Ascending aorta (tissue), 2 donors: ENCODE data around the gene CSTF1. TPM values are rescaled to one million over a fixed set of nuclear protein-coding genes. Genes with fewer than 3 reads are reported as not detected.

Experiments used
- DNase-seq, 2 donors: peaks; one replicate each; pipeline ENCODE4 v3.0.0-alpha.2; 2019; ENCODE audit warnings: low spot score in 2 of 2
- H3K27ac ChIP-seq, 2 donors: fragments of 200-600 bp; sonication (generic); one replicate each; pipeline ENCODE4 v1.5.1; 2016 to 2017; ENCODE audit warnings: mild to moderate bottlenecking in 1 of 2
- H3K27me3 ChIP-seq: fragments of 200-600 bp; sonication (generic); one replicate; pipeline ENCODE4 v1.5.1; 2017
- H3K36me3 ChIP-seq, 2 donors: fragments of 200-600 bp; sonication (generic); one replicate each; pipeline ENCODE4 v1.5.1; 2016
- H3K4me1 ChIP-seq, 2 donors: fragments of 200-600 bp; sonication (generic); one replicate each; pipeline ENCODE4 v1.5.1; 2016 to 2017; ENCODE audit warnings: mild to moderate bottlenecking in 1 of 2
- H3K4me3 ChIP-seq, 2 donors: fragments of 200-600 bp; sonication (generic); one replicate each; pipeline ENCODE4 v1.5.1; 2016 to 2017; ENCODE audit warnings: mild to moderate bottlenecking in 1 of 2
- H3K9me3 ChIP-seq, 2 donors: fragments of 200-600 bp; sonication (generic); one replicate each; pipeline ENCODE4 v1.5.1; 2016
- CTCF ChIP-seq, 3 experiments: fragments of 200-600 bp in 2 of 3; fragments of 450-650 bp in 1 of 3; sonication (generic) in 2 of 3; IDR thresholded peaks; one replicate each; pipeline ENCODE4 v1.5.1; 2016 to 2019; ENCODE audit warnings: antibody characterized with exemption in 3 of 3, mild to moderate bottlenecking in 1 of 3, moderate library complexity in 1 of 3
- intact Hi-C: fragments of 100-400 bp; cut with DNase I; formaldehyde crosslinking; loops from one replicate; pipeline ENCODE4 v1.15.1; 2023
- total RNA-seq: library from RNA; depleted of rRNA; stranded (reverse); fragments of >200 nt; gene quantifications from one replicate; pipeline ENCODE4 v1.1.0, GENCODE V29; 2016

The CSTF1 gene
- total RNA-seq, 1 donor from 2014 or later: 13.7 TPM

- Histone ChIP-seq H3K9me3 (no peaks in the 10 kb centered on the region), H3K27ac (no peak overlapping the region), H3K36me3 (no peaks in the 10 kb centered on the region), H3K27me3 (no peaks in the 10 kb centered on the region), H3K4me3 (no peak overlapping the region), H3K4me1 (peaks cover 0 to 4% of the 10 kb centered on the region in 2 donors)
- intact Hi-C loops: no loop called here
- DNase-seq: no peak
- TF ChIP-seq CTCF (IDR thresholded peaks at IDR 0.05): no peak
These were observed 10.9 kb upstream of the CSTF1 start for GRCh38 chr20:56381501-56381900.

GRCh38 chr20:56382696-56383095 is 9.7 kb upstream of the CSTF1 start:
- Histone ChIP-seq H3K36me3 (no peaks in the 10 kb centered on the region), H3K4me3 (no peak overlapping the region), H3K4me1 (peaks cover 0 to 4% of the 10 kb centered on the region in 2 donors), H3K27me3 (no peaks in the 10 kb centered on the region), H3K9me3 (no peaks in the 10 kb centered on the region), H3K27ac (no peak overlapping the region)
- no peak for TF ChIP-seq CTCF (IDR thresholded peaks at IDR 0.05)
- no peak for DNase-seq
- intact Hi-C loops: no loop called here

GRCh38 chr20:56383334-56383733 is 9.1 kb upstream of the CSTF1 start:
- Histone ChIP-seq H3K27ac (no peak overlapping the region), H3K27me3 (no peaks in the 10 kb centered on the region), H3K36me3 (no peaks in the 10 kb centered on the region), H3K4me1 (peaks cover 0 to 4% of the 10 kb centered on the region in 2 donors), H3K4me3 (no peak overlapping the region), H3K9me3 (no peaks in the 10 kb centered on the region)
- no peak for TF ChIP-seq CTCF (IDR thresholded peaks at IDR 0.05)
- intact Hi-C loops: no loop called here
- DNase-seq: no peak

GRCh38 chr20:56385130-56385529 is 7.3 kb upstream of the CSTF1 start:
- Histone ChIP-seq H3K36me3 (no peaks in the 10 kb centered on the region), H3K27ac (no peak overlapping the region), H3K4me1 (peaks cover 0 to 4% of the 10 kb centered on the region in 2 donors), H3K9me3 (no peaks in the 10 kb centered on the region), H3K27me3 (no peaks in the 10 kb centered on the region), H3K4me3 (no peak overlapping the region)
- intact Hi-C loops: no loop called here
- no peak for DNase-seq
- no peak for TF ChIP-seq CTCF (IDR thresholded peaks at IDR 0.05)

GRCh38 chr20:56386219-56386618 is 6.2 kb upstream of the CSTF1 start:
- Histone ChIP-seq H3K4me3 (no peak overlapping the region), H3K27me3 (no peaks in the 10 kb centered on the region), H3K9me3 (no peaks in the 10 kb centered on the region), H3K27ac (no peak overlapping the region), H3K36me3 (no peaks in the 10 kb centered on the region), H3K4me1 (peaks cover 0 to 4% of the 10 kb centered on the region in 2 donors)
- TF ChIP-seq CTCF (IDR thresholded peaks at IDR 0.05): no peak
- no peak for DNase-seq
- intact Hi-C loops: no loop called here

GRCh38 chr20:56388882-56389281 is 3.6 kb upstream of the CSTF1 start:
- no peak overlapping the region for H3K4me3 ChIP-seq
- intact Hi-C loops: no loop called here
- no peaks in the 10 kb centered on the region for H3K9me3 ChIP-seq
- no peak for TF ChIP-seq CTCF (IDR thresholded peaks at IDR 0.05)
- no peak overlapping the region for H3K27ac ChIP-seq
- peaks cover 0 to 16% of the 10 kb centered on the region in 2 donors for H3K4me1 ChIP-seq
- no peaks in the 10 kb centered on the region for H3K36me3 ChIP-seq
- DNase-seq: no peak
- H3K27me3 ChIP-seq: no peaks in the 10 kb centered on the region
